Measurements from ENCODE around the gene PKP4.

DNA sequence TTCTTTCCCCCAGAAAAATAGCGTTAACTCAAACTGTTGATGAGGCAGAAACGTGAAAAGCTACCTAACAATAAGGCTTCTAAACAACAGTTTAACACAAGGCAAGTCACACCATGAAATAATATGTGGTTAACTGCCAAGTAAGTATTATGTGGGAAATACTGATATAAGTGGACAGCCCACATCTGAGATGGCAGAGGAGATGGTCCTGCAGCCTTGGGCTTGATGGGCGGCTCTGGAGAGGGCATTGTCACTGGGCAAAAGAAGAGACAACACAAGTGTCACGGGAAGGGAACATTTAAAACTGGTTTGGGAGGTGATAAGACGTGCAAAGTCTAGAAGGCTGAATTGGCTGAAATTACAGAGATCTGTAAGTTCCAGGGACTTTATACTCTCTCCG is 147.2 kb downstream of the PKP4 start:
- TF ChIP-seq, protein P1, sequence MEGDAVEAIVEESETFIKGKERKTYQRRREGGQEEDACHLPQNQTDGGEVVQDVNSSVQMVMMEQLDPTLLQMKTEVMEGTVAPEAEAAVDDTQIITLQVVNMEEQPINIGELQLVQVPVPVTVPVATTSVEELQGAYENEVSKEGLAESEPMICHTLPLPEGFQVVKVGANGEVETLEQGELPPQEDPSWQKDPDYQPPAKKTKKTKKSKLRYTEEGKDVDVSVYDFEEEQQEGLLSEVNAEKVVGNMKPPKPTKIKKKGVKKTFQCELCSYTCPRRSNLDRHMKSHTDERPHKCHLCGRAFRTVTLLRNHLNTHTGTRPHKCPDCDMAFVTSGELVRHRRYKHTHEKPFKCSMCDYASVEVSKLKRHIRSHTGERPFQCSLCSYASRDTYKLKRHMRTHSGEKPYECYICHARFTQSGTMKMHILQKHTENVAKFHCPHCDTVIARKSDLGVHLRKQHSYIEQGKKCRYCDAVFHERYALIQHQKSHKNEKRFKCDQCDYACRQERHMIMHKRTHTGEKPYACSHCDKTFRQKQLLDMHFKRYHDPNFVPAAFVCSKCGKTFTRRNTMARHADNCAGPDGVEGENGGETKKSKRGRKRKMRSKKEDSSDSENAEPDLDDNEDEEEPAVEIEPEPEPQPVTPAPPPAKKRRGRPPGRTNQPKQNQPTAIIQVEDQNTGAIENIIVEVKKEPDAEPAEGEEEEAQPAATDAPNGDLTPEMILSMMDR (IDR thresholded peaks at IDR 0.05) = no peak
- no peak for TF ChIP-seq POLR2A (IDR thresholded peaks at IDR 0.05)
